H9 (cell line): ENCODE results near the gene TMEM238. TPM values are rescaled to one million over a fixed set of nuclear protein-coding genes. Genes with fewer than 3 reads are reported as not detected.
A peak's percentile ranks its signal among the peaks of the same experiment; 100 is the strongest.

Experiments used
- DNase-seq: peaks from one replicate; pipeline ENCODE4 v3.0.0-alpha.2; 2017
- H2AFZ ChIP-seq: one replicate; pipeline ENCODE4 v1.6.1; 2013; ENCODE audit warnings: mild to moderate bottlenecking, low read length, control low read depth, moderate library complexity
- H2AK5ac ChIP-seq: 2 replicates; pipeline ENCODE4 v1.6.1; 2013; ENCODE audit warnings: low read length, control low read depth, mixed read lengths; ENCODE audit not compliant: insufficient read length
- H2BK120ac ChIP-seq: one replicate; pipeline ENCODE4 v1.6.1; 2013; ENCODE audit warnings: low read depth, mild to moderate bottlenecking, low read length, control low read depth, inconsistent platforms; ENCODE audit not compliant: poor library complexity, severe bottlenecking
- H2BK12ac ChIP-seq: 2 replicates; pipeline ENCODE4 v1.6.1; 2013; ENCODE audit warnings: low read length, control low read depth, mixed read lengths, low read depth; ENCODE audit not compliant: insufficient read length
- H2BK15ac ChIP-seq: 2 replicates; pipeline ENCODE4 v1.6.1; 2013; ENCODE audit warnings: low read depth, low read length, control low read depth
- H2BK20ac ChIP-seq: one replicate; pipeline ENCODE4 v1.6.1; 2013; ENCODE audit warnings: low read depth, mild to moderate bottlenecking, low read length, control low read depth, inconsistent platforms; ENCODE audit not compliant: poor library complexity, severe bottlenecking
- H2BK5ac ChIP-seq: 2 replicates; pipeline ENCODE4 v1.6.1; 2013; ENCODE audit warnings: low read length, control low read depth, mixed read lengths; ENCODE audit not compliant: insufficient read length
- H3K14ac ChIP-seq: 2 replicates; pipeline ENCODE4 v1.6.1; 2013; ENCODE audit warnings: low read length, control low read depth; ENCODE audit not compliant: insufficient read depth
- H3K18ac ChIP-seq: 2 replicates; pipeline ENCODE4 v1.6.1; 2013; ENCODE audit warnings: low read depth, mild to moderate bottlenecking, mixed read lengths, low read length, control low read depth; ENCODE audit not compliant: insufficient read length
- H3K23ac ChIP-seq: 2 replicates; pipeline ENCODE4 v1.6.1; 2013; ENCODE audit warnings: low read length, control low read depth, mixed read lengths, low read depth; ENCODE audit not compliant: insufficient read length
- H3K23me2 ChIP-seq: 2 replicates; pipeline ENCODE4 v1.6.1; 2013; ENCODE audit warnings: low read depth, mild to moderate bottlenecking, mixed read lengths, low read length, control low read depth; ENCODE audit not compliant: insufficient read length, poor library complexity, severe bottlenecking
- H3K27ac ChIP-seq: 2 replicates; pipeline ENCODE4 v1.5.1; 2013; ENCODE audit warnings: low read length, control low read depth, mixed read lengths, low read depth; ENCODE audit not compliant: insufficient read length
- H3K27me3 ChIP-seq: 2 replicates; pipeline ENCODE4 v1.6.1; 2013; ENCODE audit warnings: low read length, control low read depth, inconsistent platforms; ENCODE audit not compliant: insufficient read depth
- H3K4ac ChIP-seq: 2 replicates; pipeline ENCODE4 v1.6.1; 2013; ENCODE audit warnings: low read depth, mild to moderate bottlenecking, control low read depth, inconsistent platforms, low read length, moderate library complexity
- H3K4me1 ChIP-seq: 2 replicates; pipeline ENCODE4 v1.6.1; 2013; ENCODE audit warnings: low read length, control low read depth, inconsistent platforms; ENCODE audit not compliant: insufficient read depth
- H3K4me2 ChIP-seq: 2 replicates; pipeline ENCODE4 v1.6.1; 2013; ENCODE audit warnings: low read length, control low read depth, mixed read lengths; ENCODE audit not compliant: insufficient read length, insufficient read depth
- H3K56ac ChIP-seq: 2 replicates; pipeline ENCODE4 v1.6.1; 2013; ENCODE audit warnings: low read depth, mild to moderate bottlenecking, mixed read lengths, low read length, control low read depth; ENCODE audit not compliant: insufficient read length
- H3K79me1 ChIP-seq: 2 replicates; pipeline ENCODE4 v1.6.1; 2013; ENCODE audit warnings: low read depth, mild to moderate bottlenecking, moderate library complexity, low read length, control low read depth, inconsistent platforms; ENCODE audit not compliant: insufficient read depth, poor library complexity, severe bottlenecking
- H3K79me2 ChIP-seq: 2 replicates; pipeline ENCODE4 v1.6.1; 2013; ENCODE audit warnings: low read length, control low read depth, inconsistent platforms; ENCODE audit not compliant: insufficient read depth
- H3K9ac ChIP-seq: 2 replicates; pipeline ENCODE4 v1.6.1; 2013; ENCODE audit warnings: low read length, control low read depth, mixed read lengths; ENCODE audit not compliant: insufficient read length; ENCODE audit errors: extremely low read depth
- H3K9me3 ChIP-seq: one replicate; pipeline ENCODE4 v1.6.1; 2013; ENCODE audit warnings: low read depth, low read length, inconsistent platforms; ENCODE audit not compliant: control insufficient read depth
- H3T11ph ChIP-seq: one replicate; pipeline ENCODE4 v1.6.1; 2013; ENCODE audit warnings: mild to moderate bottlenecking, low read length, control low read depth, inconsistent platforms
- H4K20me1 ChIP-seq: one replicate; pipeline ENCODE4 v1.6.1; 2013; ENCODE audit not compliant: control insufficient read depth, insufficient read length, insufficient read depth
- H4K5ac ChIP-seq: 2 replicates; pipeline ENCODE4 v1.6.1; 2013; ENCODE audit warnings: low read depth, mild to moderate bottlenecking, mixed read lengths, low read length, control low read depth; ENCODE audit not compliant: insufficient read length
- H4K8ac ChIP-seq: replicated peaks from 2 replicates; pipeline ENCODE4 v1.6.1; 2013; ENCODE audit warnings: low read length, control low read depth, mixed read lengths, low read depth; ENCODE audit not compliant: insufficient read length
- H4K91ac ChIP-seq: 2 replicates; pipeline ENCODE4 v1.6.1; 2013; ENCODE audit warnings: low read depth, mild to moderate bottlenecking, moderate library complexity, mixed read lengths, low read length, control low read depth; ENCODE audit not compliant: insufficient read length
- H3K27ac Mint-ChIP-seq, 3 experiments: 2 replicates in 2 of 3; 3 replicates in 1 of 3; pipeline ENCODE4 v1.8.0; 2020 to 2021; ENCODE audit warnings: mixed read lengths in 3 of 3, mild to moderate bottlenecking in 1 of 3, moderate library complexity in 1 of 3
- H3K27me3 Mint-ChIP-seq: 2 replicates; pipeline ENCODE4 v1.8.0; 2021; ENCODE audit warnings: low read depth, mild to moderate bottlenecking, moderate library complexity, mixed read lengths
- H3K36me3 Mint-ChIP-seq, 3 experiments: 2 replicates in 2 of 3; 3 replicates in 1 of 3; pipeline ENCODE4 v1.8.0; 2020 to 2021; ENCODE audit warnings: low read depth in 3 of 3, mixed read lengths in 3 of 3; ENCODE audit not compliant: insufficient read depth in 1 of 3
- H3K4me1 Mint-ChIP-seq, 2 experiments: 2 replicates each; pipeline ENCODE4 v1.8.0; 2020; ENCODE audit warnings: mixed read lengths in 2 of 2
- H3K4me3 Mint-ChIP-seq, 2 experiments: 2 replicates in 1 of 2; 3 replicates in 1 of 2; pipeline ENCODE4 v1.8.0; 2020 to 2021; ENCODE audit warnings: mild to moderate bottlenecking in 2 of 2, mixed read lengths in 2 of 2, moderate library complexity in 1 of 2
- H3K9me3 Mint-ChIP-seq, 2 experiments: 2 replicates in 1 of 2; 3 replicates in 1 of 2; pipeline ENCODE4 v1.8.0; 2020; ENCODE audit warnings: mild to moderate bottlenecking in 2 of 2, mixed read lengths in 2 of 2, moderate library complexity in 1 of 2
- CTCF ChIP-seq: fragments of 200-600 bp; sonication (generic); conservative IDR thresholded peaks from 3 replicates; pipeline ENCODE4 v1.8.0; 2021; ENCODE audit warnings: antibody characterized with exemption, mild to moderate bottlenecking
- WGBS: extraction: QIAGEN DNeasy Blood & Tissue Kit; methylation state at CpG from one replicate; pipeline ENCODE4 v1.1.7; 2013; ENCODE audit warnings: missing lambda C conversion rate, low lambda C conversion rate, mixed read lengths; ENCODE audit not compliant: insufficient read length; ENCODE audit errors: extremely low coverage; 5-methylcytosine and 5-hydroxymethylcytosine counted together
- total RNA-seq: library from RNA; stranded (reverse); gene quantifications from 2 replicates; pipeline ENCODE4 v1.2.1, GENCODE V29; 2021

TMEM238 gene
- total RNA-seq, 1 experiment from 2014 or later: 4.8 TPM

- peak overlapping the region; percentile 88 to 90 for H3K4me3 Mint-ChIP-seq
- Histone ChIP-seq H3K23me2 (peaks cover 6% of the 10 kb centered on the region), H2BK5ac (peak overlapping the region; percentile 27), H2BK20ac (no peak overlapping the region), H3K4me2 (peak overlapping the region; percentile 10), H3K27ac (peak overlapping the region; percentile 66), H4K20me1 (no peaks in the 10 kb centered on the region), H2AFZ (no peak overlapping the region), H3K23ac (no peak overlapping the region), H2AK5ac (peak overlapping the region; percentile 26), H3K9me3 (no peaks in the 10 kb centered on the region), H3K18ac (peak overlapping the region; percentile 94), H3K56ac (no peak overlapping the region), H3K4me1 (no peaks in the 10 kb centered on the region; the same call in 1 of the 2 replicates), H4K8ac (no peak overlapping the region), H4K91ac (peak overlapping the region; percentile 87), H2BK120ac (no peak overlapping the region), H3K27me3 (no peaks in the 10 kb centered on the region), H4K5ac (peak overlapping the region; percentile 96), H3K9ac (no peak overlapping the region), H2BK15ac (no peak overlapping the region), H3K79me2 (peaks cover 14% of the 10 kb centered on the region; the same call in 1 of the 2 replicates), H3K79me1 (peaks cover 7% of the 10 kb centered on the region), H3K4ac (peak overlapping the region; percentile 54; the same call in 1 of the 2 replicates), H3T11ph (peak overlapping the region; percentile 77), H2BK12ac (peak overlapping the region; percentile 65), H3K14ac (peak overlapping the region; percentile 83; the same call in 1 of the 2 replicates)
- H3K9me3 Mint-ChIP-seq: peaks cover 20 to 21% of the 10 kb centered on the region in 2 experiments
- H3K27me3 Mint-ChIP-seq: peaks cover 26% of the 10 kb centered on the region
- H3K27ac Mint-ChIP-seq: peak overlapping the region; percentile 95 to 99 (median 97)
- DNase-seq: no peak
- no peak for TF ChIP-seq CTCF
- peaks cover 33 to 39% (median 38%) of the 10 kb centered on the region in 3 experiments for H3K36me3 Mint-ChIP-seq
- no CpG with 5 or more reads among the region's 9 CpGs for WGBS
- H3K4me1 Mint-ChIP-seq: peaks cover 18 to 27% of the 10 kb centered on the region in 2 experiments
These were observed 24.4 kb upstream of the TMEM238 start for GRCh38 chr19:55408533-55408872.
